ENCODE results near the gene FOXP3.

GRCh38 chrX:49269010-49269766 is 4.7 kb upstream of the FOXP3 start:
- TF ChIP-seq POLR2A (IDR thresholded peaks at IDR 0.05; ENCODE audit: low read length): peak; percentile 90
- TF ChIP-seq GATA1 (IDR thresholded peaks at IDR 0.05; ENCODE audit: low read depth, low read length): no peak
